GM12892 (cell line): ENCODE results near the gene WFDC5.

ENCODE experiments used
- POLR2A ChIP-seq: IDR thresholded peaks from 2 replicates; pipeline ENCODE4 v1.6.1; 2011; ENCODE audit warnings: low read depth, low read length, control low read depth
- POLR2AphosphoS5 ChIP-seq: IDR thresholded peaks from 2 replicates; pipeline ENCODE4 v1.6.1; 2011; ENCODE audit warnings: low read depth, low read length, control low read depth
- TAF1 ChIP-seq: IDR thresholded peaks from 2 replicates; pipeline ENCODE4 v1.6.1; 2011; ENCODE audit warnings: low read depth, mild to moderate bottlenecking, control low read depth, low read length, borderline replicate concordance

- TF ChIP-seq POLR2AphosphoS5 (no peak), POLR2A (no peak), TAF1 (no peak)
Measured at GRCh38 chr20:45087097-45087790, 27.7 kb downstream of the WFDC5 start.
